Activated CD8-positive, alpha-beta T cell treated with anti-CD3 and anti-CD28 coated beads for 36 hours (primary cell): Measurements from ENCODE around the gene GLB1L2. TPM values are rescaled to one million over a fixed set of nuclear protein-coding genes. Genes with fewer than 3 reads are reported as not detected.

Source experiments
- ATAC-seq: fragments of 200-7000 bp; cut with Tn5 transposase; one replicate; pipeline ENCODE4 v1.10.0; 2021; ENCODE audit warnings: mild to moderate bottlenecking, moderate library complexity
- CTCF ChIA-PET: fragments of 350-600 bp; sonication (Branson Sonifier 250); formaldehyde crosslinking; loops from one replicate; lab custom pipeline; 2021; ENCODE audit warnings: antibody characterized with exemption; lab: Charles Lee
- POLR2A ChIA-PET: fragments of 350-600 bp; sonication (Branson Sonifier 250); formaldehyde crosslinking; loops from one replicate; lab custom pipeline; 2021; ENCODE audit warnings: antibody characterized with exemption; lab: Charles Lee
- DNase-seq: peaks from one replicate; pipeline ENCODE4 v3.0.0-alpha.2; 2020
- H3K27ac Mint-ChIP-seq: one replicate; pipeline ENCODE4 v1.8.0; 2021; ENCODE audit warnings: mild to moderate bottlenecking, mixed read lengths
- H3K27me3 Mint-ChIP-seq: one replicate; pipeline ENCODE4 v1.8.0; 2021; ENCODE audit warnings: mixed read lengths
- H3K36me3 Mint-ChIP-seq: one replicate; pipeline ENCODE4 v1.8.0; 2021; ENCODE audit warnings: low read depth, mixed read lengths
- H3K4me1 Mint-ChIP-seq: one replicate; pipeline ENCODE4 v1.8.0; 2021; ENCODE audit warnings: low read depth, mixed read lengths
- H3K4me3 Mint-ChIP-seq: one replicate; pipeline ENCODE4 v1.8.0; 2021; ENCODE audit warnings: mild to moderate bottlenecking, moderate library complexity, mixed read lengths
- H3K9me3 Mint-ChIP-seq: one replicate; pipeline ENCODE4 v1.8.0; 2021; ENCODE audit warnings: mixed read lengths
- CTCF ChIP-seq: fragments of 200-600 bp; IDR thresholded peaks from one replicate; pipeline ENCODE4 v1.8.0; 2022; ENCODE audit warnings: antibody characterized with exemption, mild to moderate bottlenecking
- intact Hi-C: fragments of 100-400 bp; cut with micrococcal nuclease; formaldehyde crosslinking; loops from one replicate; pipeline ENCODE4 v1.10.0; 2022
- total RNA-seq, 2 experiments: library from RNA; stranded (reverse); gene quantifications; one replicate each; pipeline ENCODE4 v1.2.3, GENCODE V29; 2021

Gene GLB1L2
- total RNA-seq, 2 experiments from 2014 or later: 4.7 to 6.0 TPM

DNA sequence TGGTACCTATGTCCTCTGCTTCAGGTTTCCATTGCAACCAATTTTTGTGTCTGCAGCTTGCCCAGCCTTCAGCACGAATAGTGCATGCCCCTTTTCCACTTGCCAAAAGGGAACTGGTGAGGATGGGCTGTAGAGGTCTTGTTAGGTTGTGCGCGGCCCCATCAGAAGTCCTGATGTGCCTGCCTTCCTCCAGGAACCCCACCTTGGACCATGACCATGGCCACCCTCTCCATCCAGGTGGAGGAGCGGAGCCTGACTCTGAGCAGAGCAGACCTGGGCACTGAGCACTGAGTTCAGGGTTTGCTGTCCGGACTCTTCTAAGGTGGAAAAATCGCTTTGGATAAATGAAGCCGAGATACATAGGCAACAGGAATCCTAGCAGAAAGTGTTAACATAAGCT, 6.9 kb downstream of the GLB1L2 start:
- peaks cover 2% of the 10 kb centered on the region for H3K27me3 Mint-ChIP-seq
- intact Hi-C loops: no loop called here
- H3K9me3 Mint-ChIP-seq: no peaks in the 10 kb centered on the region
- ChIA-PET CTCF (no interaction called here), POLR2A (no interaction called here)
- ATAC-seq (no peak), DNase-seq (no peak)
- H3K36me3 Mint-ChIP-seq: no peaks in the 10 kb centered on the region
- peaks cover 5% of the 10 kb centered on the region for H3K4me1 Mint-ChIP-seq
- no peak overlapping the region for H3K27ac Mint-ChIP-seq
- TF ChIP-seq CTCF: no peak
- no peak overlapping the region for H3K4me3 Mint-ChIP-seq

DNA sequence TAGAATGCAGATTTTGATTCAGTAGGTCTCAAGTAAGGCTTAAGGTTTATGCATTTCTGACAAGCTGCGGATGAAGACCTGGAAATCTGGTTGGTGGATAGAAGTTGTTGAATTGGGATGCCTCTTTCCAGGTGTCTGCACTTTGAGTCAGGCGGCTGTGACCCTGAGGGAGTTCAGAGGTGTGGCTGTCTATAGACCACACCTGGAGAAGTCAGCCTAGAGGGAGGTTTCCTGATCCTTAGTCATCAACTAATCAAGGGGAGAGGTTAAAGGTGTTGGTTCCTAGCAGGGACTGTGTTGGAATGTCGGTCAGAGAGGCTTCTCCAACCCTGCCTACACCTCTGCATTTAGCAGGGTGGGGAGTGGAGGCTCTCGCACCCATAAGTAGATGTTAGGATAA, 8.0 kb downstream of the GLB1L2 start:
- H3K4me3 Mint-ChIP-seq: no peak overlapping the region
- ATAC-seq (no peak), DNase-seq (no peak)
- CTCF ChIA-PET: no interaction called here
- no peaks in the 10 kb centered on the region for H3K36me3 Mint-ChIP-seq
- no peaks in the 10 kb centered on the region for H3K9me3 Mint-ChIP-seq
- H3K4me1 Mint-ChIP-seq: peaks cover under 1% of the 10 kb centered on the region
- POLR2A ChIA-PET: no interaction called here
- H3K27me3 Mint-ChIP-seq: peaks cover under 1% of the 10 kb centered on the region
- intact Hi-C loops: no loop called here
- no peak for TF ChIP-seq CTCF
- H3K27ac Mint-ChIP-seq: no peak overlapping the region

DNA sequence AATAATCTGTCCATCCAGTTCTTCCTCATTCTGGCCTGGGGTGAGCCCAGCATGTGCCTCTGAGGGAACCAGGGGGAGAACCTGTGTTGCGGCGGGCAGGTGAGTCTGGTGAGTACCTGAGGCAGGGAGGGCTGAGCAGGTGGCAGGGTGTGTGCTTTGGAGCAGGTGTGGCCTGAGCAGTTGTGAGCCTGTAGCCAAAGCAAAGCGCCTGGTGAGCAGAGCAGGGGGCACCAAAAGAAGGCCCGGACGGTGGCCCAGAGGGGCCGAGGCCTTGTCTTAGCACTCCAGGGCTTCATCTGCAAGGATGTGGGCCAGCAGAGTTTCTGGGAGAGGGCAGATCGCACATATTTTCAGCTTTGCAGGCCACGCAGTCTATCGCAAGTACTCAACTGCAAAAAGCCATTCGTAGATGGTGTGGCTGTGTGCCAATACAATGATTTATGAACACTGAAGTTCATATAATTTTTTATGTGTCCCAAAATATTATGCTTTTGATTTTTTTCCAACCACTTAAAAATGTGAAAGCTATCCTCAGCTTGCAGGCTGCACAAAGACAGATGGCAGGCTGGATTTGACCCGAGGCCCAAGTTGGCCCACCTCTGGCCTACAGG, 8.7 kb downstream of the GLB1L2 start:
- no peaks in the 10 kb centered on the region for H3K36me3 Mint-ChIP-seq
- no peaks in the 10 kb centered on the region for H3K9me3 Mint-ChIP-seq
- no peak for DNase-seq
- ATAC-seq: no peak
- no peaks in the 10 kb centered on the region for H3K4me1 Mint-ChIP-seq
- no peak overlapping the region for H3K4me3 Mint-ChIP-seq
- ChIA-PET CTCF (interaction anchor here (0.9 kb wide), 1 partner anchor 15 kb away, joined by 3 read pairs; no protein-coding TSS in a partner anchor), POLR2A (no interaction called here)
- H3K27me3 Mint-ChIP-seq: no peaks in the 10 kb centered on the region
- intact Hi-C loops: no loop called here
- H3K27ac Mint-ChIP-seq: no peak overlapping the region
- no peak for TF ChIP-seq CTCF

DNA sequence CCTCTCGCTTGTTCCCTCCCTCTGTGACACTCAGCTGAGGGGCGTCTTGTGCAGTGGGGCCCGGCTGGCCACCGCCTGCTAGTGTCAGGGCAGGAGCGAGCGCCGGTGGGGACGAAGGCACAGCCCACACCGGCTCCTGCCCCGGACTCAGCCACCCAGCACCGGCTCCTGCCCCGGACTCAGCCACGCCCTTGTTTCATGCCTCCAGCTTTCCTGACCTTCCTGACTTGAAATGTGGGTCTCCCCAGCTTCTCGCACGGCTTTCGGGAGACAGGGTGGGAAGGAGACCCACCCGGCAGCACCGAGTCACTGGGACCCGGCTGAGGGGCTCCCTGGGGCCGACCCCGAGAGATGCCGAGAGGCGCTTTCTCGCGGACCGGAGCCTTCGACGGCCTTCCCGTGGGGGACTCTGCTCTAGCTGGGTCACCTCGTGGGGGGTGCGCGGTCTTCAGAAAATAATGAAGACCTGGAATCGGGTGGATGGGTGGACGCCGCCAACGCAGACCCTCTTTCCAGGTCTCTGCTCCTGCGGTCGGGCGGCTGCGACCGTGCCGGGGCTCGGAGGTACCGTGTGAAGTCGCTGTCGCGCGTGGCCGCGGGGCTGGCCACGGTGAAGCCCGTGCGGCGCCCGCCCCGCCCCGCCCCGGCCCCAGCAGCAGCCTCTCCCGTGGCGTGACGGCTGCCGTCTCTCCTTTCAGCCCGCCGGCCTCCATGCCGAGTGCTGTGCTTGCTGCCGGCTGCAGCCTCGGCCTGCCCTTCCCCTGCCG, 10.2 kb downstream of the GLB1L2 start:
- H3K36me3 Mint-ChIP-seq: no peaks in the 10 kb centered on the region
- ChIA-PET CTCF (no interaction called here), POLR2A (no interaction called here)
- H3K4me3 Mint-ChIP-seq: no peak overlapping the region
- H3K9me3 Mint-ChIP-seq: no peaks in the 10 kb centered on the region
- ATAC-seq (no peak), DNase-seq (no peak)
- no peak for TF ChIP-seq CTCF
- no peaks in the 10 kb centered on the region for H3K4me1 Mint-ChIP-seq
- H3K27ac Mint-ChIP-seq: no peak overlapping the region
- intact Hi-C loops: no loop called here
- H3K27me3 Mint-ChIP-seq: no peaks in the 10 kb centered on the region

GRCh38 chr11:134342572-134343340, 11.0 kb downstream of the GLB1L2 start:
- ChIA-PET CTCF (no interaction called here), POLR2A (no interaction called here)
- Mint-ChIP-seq H3K27ac (no peak overlapping the region), H3K9me3 (no peaks in the 10 kb centered on the region), H3K27me3 (no peaks in the 10 kb centered on the region), H3K36me3 (no peaks in the 10 kb centered on the region), H3K4me1 (no peaks in the 10 kb centered on the region), H3K4me3 (no peak overlapping the region)
- TF ChIP-seq CTCF: no peak
- intact Hi-C loops: no loop called here
- ATAC-seq: no peak
- no peak for DNase-seq
